Endometrial microvascular endothelial cells (primary cell): Measurements from ENCODE around the gene PDE4D. TPM values are rescaled to one million over a fixed set of nuclear protein-coding genes. Genes with fewer than 3 reads are reported as not detected.
"Not testable (repeated sequence)": the region's sequence is repeated elsewhere in the genome, so short reads cannot be mapped to it uniquely, and the experiment has no call there.

Source experiments
- in situ Hi-C: cut with HindIII; loops from 2 replicates; pipeline ENCODE4 v1.10.0; 2017; ENCODE audit warnings: low sequenced_read_pairs, low pct_unique_long_range_greater_than_20kb; ENCODE audit errors: inconsistent ontology term
- total RNA-seq: library from RNA; depleted of rRNA; stranded (reverse); fragments of >200 nt; gene quantifications from one replicate; pipeline ENCODE4 v1.2.3, GENCODE V29; 2015; ENCODE audit errors: inconsistent ontology term

PDE4D gene
- total RNA-seq, 1 donor from 2014 or later: 7.9 TPM

DNA sequence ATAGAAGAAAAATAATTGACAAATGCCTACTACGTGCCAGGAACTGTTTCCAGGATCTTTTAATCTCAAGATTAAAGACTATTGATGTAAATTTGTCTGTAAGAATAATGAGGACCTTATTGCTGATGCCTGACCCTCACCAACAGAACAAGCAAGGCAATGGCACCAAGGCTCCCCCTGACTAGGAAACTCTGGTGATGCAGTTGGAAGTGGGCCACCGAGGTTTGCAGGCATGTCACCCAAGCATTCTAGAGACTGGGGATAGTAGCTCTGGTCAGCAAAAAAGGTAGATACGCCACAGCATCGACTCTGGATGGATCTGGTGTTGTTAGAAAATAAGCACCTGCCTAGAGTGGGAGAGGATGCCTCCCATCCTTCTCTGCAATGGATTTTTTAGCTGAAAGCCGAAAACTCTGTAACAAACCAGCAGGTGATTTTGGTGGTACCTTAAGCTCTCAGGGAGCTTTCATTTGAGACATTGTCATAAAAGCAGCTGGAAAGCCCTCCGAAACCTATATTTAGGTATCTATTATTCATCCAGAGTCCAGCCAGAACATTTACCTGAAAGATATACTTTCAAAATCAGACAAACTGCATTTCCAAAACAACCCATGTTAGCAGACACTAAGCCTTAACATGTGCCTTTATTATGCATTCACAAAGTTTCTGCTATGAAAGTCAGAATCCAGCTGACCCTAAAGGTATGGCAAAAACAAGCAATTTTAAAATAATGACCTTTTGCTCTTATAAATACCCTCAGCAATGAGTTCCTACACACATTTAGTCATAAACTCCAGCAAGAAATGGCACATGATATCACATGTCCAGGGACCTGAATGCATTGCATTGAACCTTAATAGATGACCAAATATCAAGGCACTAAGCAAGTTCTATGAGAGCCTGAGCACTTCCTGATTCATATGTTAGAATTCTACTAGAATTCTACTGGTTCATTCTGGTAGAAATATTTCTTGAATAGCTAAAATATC, 308.4 kb downstream of the PDE4D start:
- in situ Hi-C loops: no loop called here

DNA sequence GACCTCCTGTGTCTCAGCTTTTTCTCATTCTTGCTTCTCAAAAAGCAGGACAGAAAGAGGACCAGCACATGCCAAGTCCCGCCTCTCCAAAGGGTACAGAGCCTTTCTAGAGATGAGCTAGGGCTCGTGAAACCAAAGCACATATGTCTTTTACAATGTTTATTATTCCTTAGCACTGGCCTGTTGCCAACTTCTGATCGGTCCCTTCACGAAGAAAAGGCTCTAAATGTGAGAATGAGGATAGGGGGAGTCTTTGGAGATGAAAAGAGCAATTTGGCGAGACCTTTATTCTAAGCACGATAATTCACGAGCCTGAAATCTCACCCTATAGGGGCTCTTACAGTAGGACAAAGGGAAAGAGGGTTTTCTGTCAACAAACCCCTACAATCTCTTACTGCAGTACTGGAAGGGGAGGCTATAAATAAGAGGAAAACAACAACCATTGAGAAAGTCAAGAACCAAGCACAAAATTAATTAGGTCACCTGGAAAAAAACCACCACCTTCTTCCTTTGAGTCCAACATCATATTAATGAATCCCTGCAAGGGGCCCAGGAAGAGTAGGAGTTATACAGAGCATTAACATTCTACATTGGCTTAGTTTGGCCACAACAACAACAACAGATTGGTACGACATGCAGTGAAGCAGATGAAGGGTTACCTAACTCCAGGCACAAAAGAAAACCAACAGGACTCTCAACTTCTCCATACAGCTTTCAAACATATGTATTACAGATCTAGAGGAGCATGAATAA, 309.5 kb downstream of the PDE4D start:
- in situ Hi-C loops: no loop called here

DNA sequence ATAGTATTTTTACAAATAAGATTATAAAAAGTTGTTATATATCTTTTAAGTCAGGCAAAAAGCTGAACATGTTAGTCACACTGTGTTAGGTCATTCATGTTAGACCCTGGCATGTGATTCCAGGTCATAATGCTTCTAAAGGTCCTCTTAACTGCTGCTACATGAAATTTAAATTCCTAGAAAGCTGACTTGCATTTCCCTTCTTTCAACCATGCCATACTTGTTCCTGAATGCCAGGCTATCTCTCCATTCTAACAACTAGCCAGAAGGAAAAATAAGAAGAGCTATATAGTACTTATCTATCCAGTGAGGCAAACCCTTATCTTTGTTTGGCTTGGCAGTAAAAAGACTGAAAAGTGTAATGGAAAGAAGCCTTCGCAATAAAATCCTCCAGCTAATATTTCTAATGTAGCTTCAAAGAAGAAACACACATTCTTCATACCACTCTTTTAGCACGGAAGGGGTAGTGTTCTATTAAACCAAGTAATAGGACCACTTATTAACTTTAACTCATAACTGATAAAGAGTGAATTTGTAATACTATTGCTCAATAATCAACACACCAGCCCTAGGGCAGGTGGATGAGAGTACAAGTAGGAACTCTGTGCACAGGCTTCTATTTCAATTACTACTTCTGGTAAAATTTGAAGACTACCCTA, 310.2 kb downstream of the PDE4D start:
- in situ Hi-C loops: no loop called here

- in situ Hi-C loops: no loop called here
Measured at GRCh38 chr5:59582746-59583145, 310.8 kb downstream of the PDE4D start.

- in situ Hi-C loops: no loop called here
Measured at GRCh38 chr5:59579824-59580167, 313.7 kb downstream of the PDE4D start.

DNA sequence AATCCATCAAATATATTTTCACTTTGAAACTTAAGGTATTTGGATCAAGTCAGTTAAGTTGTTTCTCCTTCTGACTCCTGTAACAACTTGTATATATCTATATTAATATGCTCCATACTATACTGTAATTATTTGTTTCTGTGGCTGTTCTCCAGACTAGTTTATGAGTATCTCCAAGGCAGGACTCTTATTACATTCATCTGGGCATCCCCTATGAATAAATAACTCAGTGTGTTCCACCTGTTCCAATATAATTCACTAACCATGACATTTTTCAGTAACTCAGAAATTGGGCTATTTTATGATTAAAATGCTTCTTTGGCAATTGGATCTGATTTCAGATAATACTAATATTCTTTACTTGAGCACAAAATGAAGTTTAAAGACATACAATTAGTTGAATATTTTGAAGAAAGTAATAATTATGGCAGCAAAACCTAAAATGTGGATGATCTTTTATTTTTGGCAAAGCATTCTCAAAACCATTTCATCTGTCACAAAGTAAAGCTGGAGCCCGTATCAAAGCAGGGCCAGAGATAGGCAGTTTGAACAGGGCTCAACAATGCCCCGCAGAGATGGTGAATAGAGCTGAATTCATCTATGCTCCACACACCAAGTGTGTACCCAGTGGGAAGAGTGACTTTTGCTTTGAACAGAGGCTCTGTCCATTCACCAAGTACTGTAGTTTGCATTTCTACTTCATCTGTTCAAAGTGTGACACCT, 314.3 kb downstream of the PDE4D start:
- in situ Hi-C loops: no loop called here

GRCh38 chr5:59577485-59577884, 316.0 kb downstream of the PDE4D start:
- in situ Hi-C loops: no loop called here

GRCh38 chr5:59575648-59576445, 317.7 kb downstream of the PDE4D start:
- in situ Hi-C loops: no loop called here

DNA sequence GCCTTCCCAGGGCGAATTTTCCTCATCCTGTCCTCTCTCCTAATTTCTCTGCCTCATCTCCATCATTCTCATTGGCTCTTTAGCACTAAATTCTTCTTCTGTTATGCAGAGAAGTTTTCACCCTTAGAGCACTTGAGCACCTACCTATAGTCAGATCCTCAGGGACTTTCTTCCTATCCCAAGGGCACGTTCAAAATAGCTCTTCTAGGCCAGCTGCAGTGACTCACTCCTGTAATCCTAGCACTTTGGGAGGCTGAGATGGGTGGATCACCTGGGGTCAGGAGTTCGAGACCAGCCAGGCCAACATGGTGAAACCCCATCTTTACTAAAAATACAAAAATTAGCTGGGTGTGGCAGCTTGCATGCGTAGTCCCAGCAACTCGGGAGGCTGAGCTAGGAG, 320.0 kb downstream of the PDE4D start:
- in situ Hi-C loops: not testable (repeated sequence)

DNA sequence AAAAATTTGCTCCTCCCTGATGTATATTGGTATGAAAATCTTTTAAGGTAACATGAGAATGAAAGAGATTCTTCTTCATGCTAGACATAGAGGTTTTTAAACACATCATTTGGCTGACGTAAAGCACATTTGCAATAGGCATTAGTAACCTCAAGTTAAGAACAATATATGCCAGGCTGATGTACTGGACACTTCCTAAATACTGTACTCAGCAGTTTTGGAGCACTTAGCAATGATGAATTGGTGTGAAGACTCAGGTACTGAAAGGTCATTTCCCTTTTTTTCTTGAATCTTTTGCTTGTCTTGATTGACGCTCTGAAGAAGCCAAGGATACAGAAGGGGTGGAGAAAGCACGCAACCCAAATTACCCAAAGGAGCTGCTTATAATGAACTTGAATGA, 322.5 kb downstream of the PDE4D start:
- in situ Hi-C loops: no loop called here

DNA sequence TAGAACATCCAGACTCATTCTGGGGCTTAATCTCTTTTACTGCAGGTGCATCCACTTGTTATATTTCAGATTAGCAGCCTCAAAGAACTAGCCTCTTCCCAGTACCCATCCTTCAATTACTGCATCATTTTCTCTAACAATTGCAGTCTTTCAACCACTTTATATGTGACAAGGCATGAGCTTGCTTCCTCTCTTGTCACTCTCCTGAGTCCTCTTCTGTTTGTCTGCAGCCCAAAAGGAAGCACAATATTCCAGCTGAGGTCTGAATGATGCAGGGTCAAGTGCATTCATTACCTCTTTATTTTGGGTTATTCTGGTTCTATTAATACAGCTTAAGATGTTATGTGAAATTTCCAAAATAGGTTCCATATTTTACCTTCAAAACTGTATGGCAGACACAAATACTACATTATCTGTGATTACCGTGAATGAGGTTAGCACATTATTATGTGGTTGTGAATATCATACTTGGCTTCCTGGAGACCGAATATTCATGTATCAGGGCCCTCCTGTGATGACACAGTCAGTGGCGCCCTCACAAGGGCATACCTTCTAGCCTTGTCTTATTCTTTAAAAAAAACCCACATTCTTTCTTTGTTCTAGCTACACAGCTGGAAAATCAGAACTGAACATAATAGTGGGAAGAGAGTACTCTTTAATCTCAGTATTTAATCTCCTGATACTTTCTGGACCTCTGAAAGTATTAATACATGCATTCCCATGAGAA, 323.8 kb downstream of the PDE4D start:
- in situ Hi-C loops: no loop called here

DNA sequence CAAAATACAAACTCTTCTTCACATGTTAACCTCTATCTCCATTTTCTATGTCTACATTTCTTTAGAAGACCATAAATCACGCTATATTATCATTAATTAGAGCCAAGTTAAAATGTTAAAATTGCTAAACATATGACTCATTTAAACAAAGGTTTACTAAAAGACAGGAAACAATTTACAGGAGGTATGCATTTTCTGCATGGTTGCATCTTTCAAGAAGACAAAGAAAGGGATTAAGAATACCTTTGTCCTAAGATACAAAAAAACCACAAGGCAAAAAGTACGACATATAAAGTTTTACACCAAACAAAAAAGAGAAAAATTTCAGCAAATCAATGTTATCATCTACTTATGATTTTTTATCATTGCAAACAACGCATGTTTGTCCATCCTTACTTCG, 324.4 kb downstream of the PDE4D start:
- in situ Hi-C loops: no loop called here

GRCh38 chr5:59568161-59568560, 325.4 kb downstream of the PDE4D start:
- in situ Hi-C loops: no loop called here

DNA sequence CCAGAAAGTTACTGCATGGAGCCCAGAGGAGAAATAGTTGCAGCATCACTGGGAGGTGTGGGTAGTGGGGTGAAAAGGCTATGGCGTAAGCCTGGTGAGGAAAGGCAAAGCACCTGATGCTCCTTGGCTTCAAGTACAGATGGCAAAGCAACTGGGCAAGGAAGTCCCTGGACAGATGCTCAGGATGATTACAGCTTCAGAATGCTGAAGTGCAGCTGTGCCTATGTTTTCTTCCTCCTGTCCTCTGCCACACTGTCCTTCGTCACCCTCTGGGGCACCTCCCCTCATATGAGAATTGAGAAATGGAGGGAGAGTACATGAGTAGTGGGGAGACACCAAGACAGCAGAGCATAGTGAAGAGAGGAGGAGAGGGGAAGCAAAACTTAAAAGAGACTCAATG, 328.0 kb downstream of the PDE4D start:
- in situ Hi-C loops: no loop called here

DNA sequence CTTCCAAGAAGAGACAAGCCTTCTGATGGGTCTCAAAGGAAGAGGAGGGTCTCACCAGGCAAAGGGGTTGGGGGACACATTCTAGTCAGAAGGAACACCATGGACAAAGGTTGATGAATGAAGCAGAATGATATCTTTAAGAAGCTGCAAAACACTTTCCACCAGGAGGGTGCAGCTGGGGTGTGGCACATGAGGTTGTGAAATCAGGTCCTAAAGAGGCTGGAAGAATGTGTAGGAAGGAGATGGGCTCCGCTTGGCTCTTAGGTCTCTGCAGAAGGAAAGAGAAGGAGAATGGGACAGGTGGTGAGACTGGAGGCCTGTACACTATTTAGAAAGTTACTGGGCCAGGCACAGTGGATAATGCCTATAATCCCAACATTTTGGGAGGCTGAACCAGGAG, 328.6 kb downstream of the PDE4D start:
- in situ Hi-C loops: no loop called here

DNA sequence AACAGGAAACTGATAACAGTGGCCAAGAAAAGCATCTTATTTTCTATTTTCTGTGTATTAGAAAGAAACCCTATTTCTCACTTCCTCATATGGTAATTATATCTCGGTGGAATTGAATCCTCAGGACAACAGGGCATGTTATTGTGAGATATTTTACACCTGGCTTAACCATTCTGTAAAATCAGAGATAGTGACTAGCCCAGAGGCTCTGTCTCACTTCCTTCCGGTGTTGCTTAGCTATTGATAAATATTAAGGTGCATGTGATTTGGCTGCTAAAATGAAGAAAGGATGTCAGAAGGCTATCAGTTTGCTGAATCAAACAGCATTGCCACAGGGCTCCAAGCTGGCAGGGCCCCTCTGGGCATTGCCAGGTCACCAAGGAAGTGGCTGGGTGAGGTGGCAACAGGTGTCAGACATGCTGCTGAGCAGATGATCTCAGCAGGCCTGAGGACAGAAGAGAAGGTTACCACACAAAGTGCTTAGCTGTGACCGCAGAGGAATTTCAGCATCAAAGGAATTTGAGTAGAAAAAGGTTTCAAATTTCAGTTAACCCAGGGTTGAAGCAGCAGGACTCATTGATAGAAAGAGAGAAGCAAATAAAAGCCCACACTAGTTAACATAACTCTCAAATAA, 330.7 kb downstream of the PDE4D start:
- in situ Hi-C loops: no loop called here

GRCh38 chr5:59560553-59560952, 333.0 kb downstream of the PDE4D start:
- in situ Hi-C loops: no loop called here
